B cell (primary cell): ENCODE measurements around the gene CEND1. TPM values are rescaled to one million over a fixed set of nuclear protein-coding genes. Genes with fewer than 3 reads are reported as not detected.
A peak's percentile ranks its signal among the peaks of the same experiment; 100 is the strongest.

ENCODE experiments used
- ATAC-seq: fragments of 200-7000 bp; cut with Tn5 transposase; one replicate; pipeline ENCODE4 v1.10.0; 2021; ENCODE audit warnings: low read depth, mild to moderate bottlenecking, moderate number of reproducible peaks, moderate library complexity
- CTCF ChIA-PET: fragments of 350-600 bp; sonication (Branson Sonifier 250); formaldehyde crosslinking; loops from one replicate; lab custom pipeline; 2021; ENCODE audit warnings: antibody characterized with exemption, inconsistent platforms; lab: Charles Lee
- POLR2A ChIA-PET: fragments of 350-600 bp; sonication (Branson Sonifier 250); formaldehyde crosslinking; loops from one replicate; lab custom pipeline; 2021; ENCODE audit warnings: antibody characterized with exemption; lab: Charles Lee
- DNase-seq: peaks from one replicate; pipeline ENCODE4 v3.0.0; 2013
- H2AFZ ChIP-seq: 2 replicates; pipeline ENCODE4 v1.6.1; 2012; ENCODE audit warnings: mild to moderate bottlenecking, low read depth, low read length; ENCODE audit not compliant: insufficient read depth, poor library complexity, severe bottlenecking
- H3K27ac ChIP-seq, 2 donors: 1 replicate in 1 of 2; 2 replicates in 1 of 2; pipeline ENCODE4 v1.5.1; 2012 to 2013; ENCODE audit warnings: low read length in 2 of 2, mild to moderate bottlenecking in 2 of 2, moderate library complexity in 1 of 2
- H3K27me3 ChIP-seq, 4 experiments: fragments of 200-600 bp in 1 of 4; sonication (generic) in 1 of 4; replicated peaks in 1 of 4; 1 replicate in 2 of 4; 2 replicates in 2 of 4; pipeline versions ENCODE4 v1.6.1 to v1.7.0; 2013 to 2016; ENCODE audit warnings: low read length in 3 of 4, mild to moderate bottlenecking in 2 of 4, mixed read lengths in 1 of 4, moderate library complexity in 1 of 4; ENCODE audit not compliant: insufficient read depth in 4 of 4, control insufficient read depth in 3 of 4; ENCODE audit errors: control extremely low read depth in 1 of 4
- H3K36me3 ChIP-seq, 2 experiments: replicated peaks in 1 of 2; 1 replicate in 1 of 2; 2 replicates in 1 of 2; pipeline versions ENCODE4 v1.6.1 to v1.7.1; 2013; ENCODE audit warnings: low read length in 1 of 2; ENCODE audit not compliant: insufficient read depth in 2 of 2, control insufficient read depth in 1 of 2; ENCODE audit errors: control extremely low read depth in 1 of 2, extremely low read depth in 1 of 2
- H3K4me1 ChIP-seq, 2 donors: fragments of 200-600 bp in 1 of 2; sonication (generic) in 1 of 2; 1 replicate in 1 of 2; 2 replicates in 1 of 2; pipeline versions ENCODE4 v1.5.1 to v1.6.1; 2013 to 2017; ENCODE audit warnings: low read length in 2 of 2; ENCODE audit not compliant: control insufficient read depth in 2 of 2, insufficient read depth in 2 of 2
- H3K4me2 ChIP-seq: replicated peaks from 2 replicates; pipeline ENCODE3; 2012; ENCODE audit warnings: mild to moderate bottlenecking, low read depth, low read length; ENCODE audit not compliant: poor library complexity, severe bottlenecking
- H3K4me3 ChIP-seq, 5 experiments: fragments of 200-600 bp in 1 of 5; sonication (generic) in 1 of 5; 1 replicate in 3 of 5; 2 replicates in 2 of 5; pipeline versions ENCODE4 v1.5.1 to v1.7.0; 2011 to 2016; ENCODE audit warnings: low read length in 4 of 5, mild to moderate bottlenecking in 4 of 5, low read depth in 2 of 5, control low read depth in 1 of 5, moderate library complexity in 1 of 5; ENCODE audit not compliant: insufficient read depth in 1 of 5; ENCODE audit errors: control extremely low read depth in 1 of 5, extremely low read depth in 1 of 5
- H3K79me2 ChIP-seq: fragments of 200-600 bp; sonication (generic); one replicate; pipeline ENCODE4 v1.6.0; 2016; ENCODE audit warnings: low read length; ENCODE audit not compliant: control insufficient read depth, insufficient read depth
- H3K9ac ChIP-seq: fragments of 200-600 bp; sonication (generic); 2 replicates; pipeline ENCODE4 v1.6.1; 2017; ENCODE audit warnings: mild to moderate bottlenecking, low read length, moderate library complexity
- H3K9me3 ChIP-seq, 3 donors: one replicate each; pipeline versions ENCODE4 v1.6.1 to v1.7.1; 2013; ENCODE audit warnings: low read length in 2 of 3; ENCODE audit not compliant: control insufficient read depth in 2 of 3, insufficient read depth in 1 of 3; ENCODE audit errors: control extremely low read depth in 1 of 3
- H4K20me1 ChIP-seq: 2 replicates; pipeline ENCODE4 v1.6.0; 2012; ENCODE audit warnings: mild to moderate bottlenecking, low read length; ENCODE audit not compliant: insufficient read depth, control insufficient read depth, poor library complexity, severe bottlenecking
- H3K27ac Mint-ChIP-seq: one replicate; pipeline ENCODE4 v1.8.0; 2021; ENCODE audit warnings: mixed read lengths
- H3K27me3 Mint-ChIP-seq: one replicate; pipeline ENCODE4 v1.8.0; 2021; ENCODE audit warnings: mixed read lengths
- H3K4me1 Mint-ChIP-seq: one replicate; pipeline ENCODE4 v1.8.0; 2021; ENCODE audit warnings: mixed read lengths
- H3K4me3 Mint-ChIP-seq: one replicate; pipeline ENCODE4 v1.8.0; 2021; ENCODE audit warnings: mixed read lengths
- H3K9me3 Mint-ChIP-seq: one replicate; pipeline ENCODE4 v1.8.0; 2022; ENCODE audit warnings: mixed read lengths; ENCODE audit not compliant: insufficient read depth
- EZH2 ChIP-seq: IDR thresholded peaks from 2 replicates; pipeline ENCODE4 v1.6.1; 2012; ENCODE audit warnings: borderline replicate concordance, low read depth, mild to moderate bottlenecking, moderate library complexity, low read length; ENCODE audit not compliant: insufficient read depth, poor library complexity, severe bottlenecking
- WGBS: methylation state at CpG from one replicate; pipeline ENCODE4 v1.1.5; 2013; ENCODE audit warnings: missing lambda C conversion rate; ENCODE audit not compliant: insufficient coverage; 5-methylcytosine and 5-hydroxymethylcytosine counted together
- intact Hi-C: fragments of 100-400 bp; cut with micrococcal nuclease; formaldehyde crosslinking; loops from one replicate; pipeline ENCODE4 v1.10.0; 2022
- polyA plus RNA-seq: library from polyadenylated mRNA; depleted of rRNA; stranded (reverse); fragments of >200 nt; gene quantifications from 2 replicates; pipeline ENCODE4 v1.2.3, GENCODE V29; 2012
- total RNA-seq, 2 donors: library from RNA; stranded (reverse); fragments of 120-200 nt in 1 of 2; gene quantifications; 1 replicate in 1 of 2; 2 replicates in 1 of 2; pipeline versions ENCODE4 v1.2.3 to v1.2.4, GENCODE V29; 2013 to 2022
- TF ChIP-seq, protein P1 (sequence below): fragments of 200-600 bp; IDR thresholded peaks from one replicate; pipeline ENCODE4 v1.8.0; 2022; ENCODE audit warnings: antibody characterized with exemption, mild to moderate bottlenecking

The CEND1 gene
- total and polyA plus RNA-seq, 2 donors (not counting 1 experiment from before 2014, with no cell fraction given) = 0.13 to 0.39 TPM

DNA sequence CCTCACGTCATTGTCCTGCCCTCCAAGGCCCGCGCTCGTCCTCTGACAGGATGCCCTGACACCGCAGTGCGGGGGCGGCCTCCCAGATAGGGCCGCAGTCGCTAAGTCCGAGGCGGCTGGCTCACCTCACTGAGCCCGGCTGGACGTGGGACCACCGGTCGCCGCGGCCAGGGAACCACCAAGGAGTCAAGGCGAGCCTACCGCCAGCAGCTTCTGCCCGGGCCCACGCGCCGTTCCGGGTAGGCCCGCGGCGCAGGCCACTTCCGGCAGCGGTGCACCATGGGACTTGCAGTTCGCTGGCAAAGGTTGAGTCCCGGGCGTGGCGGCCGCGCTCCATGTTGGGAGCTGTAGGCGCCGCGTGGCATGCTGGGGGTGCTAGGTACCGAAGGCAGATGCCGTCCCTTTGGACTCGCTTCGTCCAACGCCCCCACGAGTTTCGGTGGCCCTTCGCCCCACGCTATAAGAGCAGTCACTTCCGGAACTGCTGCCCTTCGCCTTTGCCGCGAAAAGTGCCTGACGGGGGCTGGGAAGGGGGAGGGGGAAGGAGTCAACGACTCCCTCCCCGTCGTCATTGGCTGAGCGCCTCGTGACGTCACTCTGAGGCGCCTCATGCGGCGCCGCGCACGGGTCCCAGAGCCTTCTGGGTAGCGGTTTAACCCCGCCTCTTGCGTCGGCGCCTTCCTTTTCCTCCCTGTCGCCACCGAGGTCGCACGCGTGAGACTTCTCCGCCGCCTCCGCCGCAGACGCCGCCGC is 19.6 kb upstream of the CEND1 start, which contains the start of gene RPLP2:
Gene RPLP2 (plus strand): TSS at position 681 of the 753 bp plus-strand sequence. CDS start 268 bp downstream, outside the sequence.
- Histone ChIP-seq H3K4me2 (peak within 1 kb of the TSS; percentile 87), H3K27ac (peak within 1 kb of the TSS; percentile 83 to 94), H3K9ac (peak within 1 kb of the TSS; percentile 90), H3K79me2 (peaks cover 31% of the 10 kb centered on the region), H2AFZ (peak within 1 kb of the TSS; percentile 93), H3K27me3 (no peaks in the 10 kb centered on the region), H4K20me1 (peaks cover 36% of the 10 kb centered on the region), H3K4me3 (peak within 1 kb of the TSS; percentile 53 to 95 (median 86)), H3K4me1 (peaks cover 23 to 35% of the 10 kb centered on the region in 2 donors), H3K9me3 (no peaks in the 10 kb centered on the region), H3K36me3 (peaks cover 2 to 24% of the 10 kb centered on the region in 2 experiments)
- 1% methylated on average over 80 of the region's 81 CpGs for WGBS
- ChIA-PET POLR2A (interaction anchor here (0.6 to 2.9 kb wide), 6 partner anchors 10 to 115 kb away, joined by 3 to 32 read pairs (median 8); partner anchors contain the start of genes PNPLA2, POLR2L, SLC25A22 and TMEM80), CTCF (interaction anchor here (1.1 to 2.6 kb wide), 4 partner anchors 10 to 255 kb away, joined by 3 to 14 read pairs (median 4); partner anchors contain the start of gene PNPLA2)
- ATAC-seq (peak; percentile 82), DNase-seq (peak; percentile 100)
- Mint-ChIP-seq H3K27me3 (no peaks in the 10 kb centered on the region), H3K4me3 (peak within 1 kb of the TSS; percentile 96), H3K9me3 (no peaks in the 10 kb centered on the region), H3K27ac (peak within 1 kb of the TSS; percentile 99), H3K4me1 (peaks cover 42% of the 10 kb centered on the region)
- intact Hi-C loops = loop anchor here (1.0 to 5.0 kb wide), 5 partner anchors 10 to 303 kb away; partner anchors contain the start of genes AP2A2, POLR2L, RNH1 and SLC25A22
- TF ChIP-seq, protein P1, sequence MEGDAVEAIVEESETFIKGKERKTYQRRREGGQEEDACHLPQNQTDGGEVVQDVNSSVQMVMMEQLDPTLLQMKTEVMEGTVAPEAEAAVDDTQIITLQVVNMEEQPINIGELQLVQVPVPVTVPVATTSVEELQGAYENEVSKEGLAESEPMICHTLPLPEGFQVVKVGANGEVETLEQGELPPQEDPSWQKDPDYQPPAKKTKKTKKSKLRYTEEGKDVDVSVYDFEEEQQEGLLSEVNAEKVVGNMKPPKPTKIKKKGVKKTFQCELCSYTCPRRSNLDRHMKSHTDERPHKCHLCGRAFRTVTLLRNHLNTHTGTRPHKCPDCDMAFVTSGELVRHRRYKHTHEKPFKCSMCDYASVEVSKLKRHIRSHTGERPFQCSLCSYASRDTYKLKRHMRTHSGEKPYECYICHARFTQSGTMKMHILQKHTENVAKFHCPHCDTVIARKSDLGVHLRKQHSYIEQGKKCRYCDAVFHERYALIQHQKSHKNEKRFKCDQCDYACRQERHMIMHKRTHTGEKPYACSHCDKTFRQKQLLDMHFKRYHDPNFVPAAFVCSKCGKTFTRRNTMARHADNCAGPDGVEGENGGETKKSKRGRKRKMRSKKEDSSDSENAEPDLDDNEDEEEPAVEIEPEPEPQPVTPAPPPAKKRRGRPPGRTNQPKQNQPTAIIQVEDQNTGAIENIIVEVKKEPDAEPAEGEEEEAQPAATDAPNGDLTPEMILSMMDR = no peak
- TF ChIP-seq EZH2 = no peak
